GM12873 (cell line): ENCODE measurements around the gene BTBD9.

Experiments used
- TF ChIP-seq, protein P1 (sequence below): IDR thresholded peaks from 2 replicates; pipeline ENCODE4 v1.5.1; 2012; ENCODE audit warnings: low read depth, mild to moderate bottlenecking, moderate library complexity, low read length, control low read depth; ENCODE audit not compliant: insufficient read depth; ENCODE audit errors: missing control alignments

BTBD9 gene

DNA sequence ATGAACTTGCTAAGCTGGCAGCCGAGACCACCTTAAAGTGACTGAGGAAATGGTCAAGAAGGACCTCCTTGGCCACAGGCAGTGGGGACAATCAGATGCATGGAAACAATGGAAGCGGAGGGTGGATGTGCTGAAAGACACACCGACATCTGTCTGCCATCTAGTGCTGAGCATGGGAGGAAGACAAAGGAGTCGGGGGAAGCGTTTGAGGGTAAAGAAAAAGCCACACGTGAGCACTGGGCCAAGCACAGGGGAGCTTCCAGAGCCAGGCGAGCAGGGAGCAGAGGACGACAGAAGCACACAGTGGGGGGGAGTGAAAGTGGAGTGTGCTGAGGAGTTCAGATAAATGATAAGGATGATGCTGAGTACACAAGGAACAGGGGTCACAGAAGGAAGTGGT lies 452.4 kb downstream of the BTBD9 start:
- TF ChIP-seq, protein P1, sequence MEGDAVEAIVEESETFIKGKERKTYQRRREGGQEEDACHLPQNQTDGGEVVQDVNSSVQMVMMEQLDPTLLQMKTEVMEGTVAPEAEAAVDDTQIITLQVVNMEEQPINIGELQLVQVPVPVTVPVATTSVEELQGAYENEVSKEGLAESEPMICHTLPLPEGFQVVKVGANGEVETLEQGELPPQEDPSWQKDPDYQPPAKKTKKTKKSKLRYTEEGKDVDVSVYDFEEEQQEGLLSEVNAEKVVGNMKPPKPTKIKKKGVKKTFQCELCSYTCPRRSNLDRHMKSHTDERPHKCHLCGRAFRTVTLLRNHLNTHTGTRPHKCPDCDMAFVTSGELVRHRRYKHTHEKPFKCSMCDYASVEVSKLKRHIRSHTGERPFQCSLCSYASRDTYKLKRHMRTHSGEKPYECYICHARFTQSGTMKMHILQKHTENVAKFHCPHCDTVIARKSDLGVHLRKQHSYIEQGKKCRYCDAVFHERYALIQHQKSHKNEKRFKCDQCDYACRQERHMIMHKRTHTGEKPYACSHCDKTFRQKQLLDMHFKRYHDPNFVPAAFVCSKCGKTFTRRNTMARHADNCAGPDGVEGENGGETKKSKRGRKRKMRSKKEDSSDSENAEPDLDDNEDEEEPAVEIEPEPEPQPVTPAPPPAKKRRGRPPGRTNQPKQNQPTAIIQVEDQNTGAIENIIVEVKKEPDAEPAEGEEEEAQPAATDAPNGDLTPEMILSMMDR, result no peak

DNA sequence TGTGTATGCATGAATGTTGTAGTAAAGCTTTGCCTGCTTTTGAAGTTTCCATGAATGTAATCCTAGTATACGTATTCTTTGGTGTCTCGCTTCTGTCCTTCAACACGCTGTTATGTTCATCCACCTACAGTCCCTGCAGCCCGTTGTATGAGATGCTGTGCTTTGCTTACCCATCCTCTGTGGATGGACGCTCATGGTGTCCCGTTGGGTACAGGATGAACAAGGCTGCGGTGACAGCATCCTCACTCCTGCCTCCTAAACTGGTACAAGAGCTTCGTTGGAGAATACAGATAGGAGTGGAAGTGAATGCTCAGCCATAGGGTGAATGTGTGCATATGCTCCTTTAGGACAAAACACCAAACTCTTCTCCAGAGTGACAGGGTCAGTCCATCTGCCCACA lies 454.0 kb downstream of the BTBD9 start:
- TF ChIP-seq, protein P1, result no peak

DNA sequence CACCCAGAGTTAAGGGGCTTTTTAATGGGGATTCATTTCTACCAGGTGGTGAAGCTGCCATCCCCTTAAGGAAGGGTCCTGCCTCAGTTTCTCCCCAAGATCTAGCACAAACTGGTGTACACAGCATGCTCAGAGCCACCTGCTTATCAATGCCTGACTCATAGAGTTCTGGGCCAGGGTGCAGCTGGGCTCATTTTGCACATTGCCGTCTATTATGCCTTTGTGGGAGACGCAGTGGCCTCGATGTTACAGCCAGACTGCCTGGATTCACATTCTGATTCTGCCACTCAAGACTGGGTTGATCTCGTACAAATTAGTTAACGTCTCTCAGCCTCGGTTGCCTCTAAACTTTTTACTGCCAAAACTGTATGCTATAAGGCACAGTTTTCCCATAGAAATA lies 454.5 kb downstream of the BTBD9 start:
- TF ChIP-seq, protein P1, result no peak

DNA sequence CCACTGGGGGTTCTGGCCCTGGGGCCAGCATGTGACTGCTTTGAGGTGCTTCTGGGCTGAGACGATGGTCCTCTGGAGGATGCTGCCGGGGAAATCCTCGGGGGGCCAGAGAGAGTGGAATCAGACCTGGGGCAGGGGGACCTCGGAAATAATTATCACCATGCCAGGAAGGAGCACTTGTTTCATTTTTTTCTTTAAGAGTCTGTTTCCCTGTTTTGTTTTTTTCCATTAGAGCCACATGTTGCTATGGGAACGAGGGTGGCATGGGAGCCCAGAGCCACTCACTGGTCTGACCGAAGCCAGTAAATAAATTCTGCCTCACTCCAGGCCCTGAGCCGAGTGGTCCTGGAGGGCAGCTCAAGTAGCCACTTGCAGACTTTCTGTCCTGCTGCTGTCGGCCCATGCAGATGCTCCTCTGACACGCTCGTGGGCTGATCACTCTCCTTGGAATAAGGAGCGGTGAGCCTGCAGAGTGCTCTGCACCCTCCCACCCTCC lies 455.1 kb downstream of the BTBD9 start:
- TF ChIP-seq, protein P1, result no peak

DNA sequence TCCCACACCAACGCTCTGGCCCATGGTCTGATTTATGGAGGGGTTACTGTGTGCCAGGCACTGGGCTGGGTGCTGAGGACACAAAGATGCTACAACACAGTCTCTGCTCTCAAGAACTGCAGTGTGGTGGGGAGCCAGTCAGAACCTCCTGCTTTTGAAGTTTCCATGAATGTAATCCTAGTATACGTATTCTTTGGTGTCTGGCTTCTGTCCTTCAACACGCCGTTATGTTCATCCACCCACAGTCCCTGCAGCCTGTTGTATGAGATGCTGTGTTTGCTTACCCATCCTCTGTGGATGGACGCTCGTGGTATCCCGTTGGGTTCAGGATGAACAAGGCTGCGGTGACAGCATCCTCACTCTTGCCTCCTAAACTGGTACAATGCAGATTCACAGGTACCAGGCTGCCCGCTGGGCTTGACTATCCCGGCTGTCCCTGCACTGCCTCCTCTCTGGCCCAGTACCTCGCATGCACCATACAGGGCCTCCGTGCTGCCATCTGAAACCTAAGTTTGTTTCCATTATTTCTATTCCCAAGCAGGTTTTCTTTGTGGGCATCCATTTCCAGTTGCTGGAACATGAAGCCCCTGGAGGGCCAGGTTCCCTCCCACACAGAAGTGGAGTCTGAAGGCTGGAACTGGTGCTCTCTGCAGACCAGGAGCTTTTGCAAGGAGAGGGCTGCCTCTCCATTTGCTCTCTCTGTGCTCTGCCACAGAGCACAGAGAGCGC lies 455.7 kb downstream of the BTBD9 start:
- TF ChIP-seq, protein P1, result no peak

DNA sequence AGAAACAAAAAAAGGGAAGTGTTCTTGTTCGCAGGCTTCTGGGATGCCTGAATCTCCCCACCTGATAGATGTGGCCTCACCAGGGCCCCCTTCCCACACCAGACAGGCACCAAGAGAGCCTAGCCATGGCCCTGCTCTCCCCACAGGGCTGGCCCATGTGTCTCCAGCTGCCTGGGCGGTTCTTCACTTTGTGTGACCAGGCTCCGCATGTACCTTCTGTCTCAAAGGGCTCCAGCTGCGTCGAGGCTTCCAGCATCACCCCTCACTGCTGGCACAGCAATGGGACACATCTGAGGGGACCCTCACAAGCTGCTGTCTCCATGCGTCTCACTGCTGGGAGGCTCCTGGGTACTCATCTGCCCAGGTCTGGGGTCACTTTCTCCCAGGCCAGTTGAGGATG lies 457.3 kb downstream of the BTBD9 start:
- TF ChIP-seq, protein P1, result no peak

DNA sequence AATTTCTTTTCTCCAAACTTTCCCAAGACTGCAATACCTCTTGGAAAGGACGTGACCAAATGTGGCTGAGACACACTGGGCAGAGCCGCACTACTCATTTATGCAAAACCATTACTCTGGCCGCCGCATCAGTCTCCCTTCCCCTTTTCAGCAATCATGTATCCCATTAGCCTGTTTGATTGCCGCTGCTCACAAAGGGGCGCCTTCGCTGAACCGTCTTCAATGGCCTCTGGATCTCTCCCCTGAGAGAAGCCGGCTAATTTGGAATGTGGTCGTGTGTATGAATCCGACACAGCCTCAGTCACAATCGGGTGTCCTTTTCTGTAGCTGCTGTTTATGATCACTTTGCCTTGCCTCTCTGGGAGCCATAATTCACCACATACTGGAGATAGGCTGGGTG lies 459.1 kb downstream of the BTBD9 start:
- TF ChIP-seq, protein P1, result no peak
